ENCODE results near the gene DLL1.

DLL1 gene

GRCh38 chr6:170289180-170289931, 1.5 kb downstream of the DLL1 start:
- Histone ChIP-seq H2AFZ (ENCODE audit: low read length) (no peak overlapping the region), H3K27me3 (ENCODE audit: insufficient read depth, low read length) (peaks cover 4% of the 10 kb centered on the region), H3K4me3 (ENCODE audit: low read depth, low read length, poor library complexity, severe bottlenecking) (peak overlapping the region; percentile 58)

DNA sequence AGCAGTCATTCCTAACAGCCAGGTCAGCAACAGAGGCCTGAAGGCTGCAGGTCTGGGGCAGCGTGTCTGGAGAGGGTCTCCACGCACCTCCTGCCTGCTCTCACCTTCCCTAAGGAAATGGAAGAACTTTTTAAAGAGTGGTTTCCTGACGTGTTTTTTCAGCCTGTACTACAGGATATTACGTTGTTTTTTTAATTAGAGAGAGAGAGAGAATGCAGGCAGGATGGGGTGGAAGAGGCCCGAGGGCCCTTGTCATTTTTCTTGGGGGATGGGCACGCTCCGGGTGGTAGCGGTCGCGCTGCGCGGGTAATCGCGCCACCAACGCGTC, 2.1 kb downstream of the DLL1 start:
- no peak for TF ChIP-seq EZH2 (IDR thresholded peaks at IDR 0.05; ENCODE audit: borderline replicate concordance, low read length)
- TF ChIP-seq, protein P1, sequence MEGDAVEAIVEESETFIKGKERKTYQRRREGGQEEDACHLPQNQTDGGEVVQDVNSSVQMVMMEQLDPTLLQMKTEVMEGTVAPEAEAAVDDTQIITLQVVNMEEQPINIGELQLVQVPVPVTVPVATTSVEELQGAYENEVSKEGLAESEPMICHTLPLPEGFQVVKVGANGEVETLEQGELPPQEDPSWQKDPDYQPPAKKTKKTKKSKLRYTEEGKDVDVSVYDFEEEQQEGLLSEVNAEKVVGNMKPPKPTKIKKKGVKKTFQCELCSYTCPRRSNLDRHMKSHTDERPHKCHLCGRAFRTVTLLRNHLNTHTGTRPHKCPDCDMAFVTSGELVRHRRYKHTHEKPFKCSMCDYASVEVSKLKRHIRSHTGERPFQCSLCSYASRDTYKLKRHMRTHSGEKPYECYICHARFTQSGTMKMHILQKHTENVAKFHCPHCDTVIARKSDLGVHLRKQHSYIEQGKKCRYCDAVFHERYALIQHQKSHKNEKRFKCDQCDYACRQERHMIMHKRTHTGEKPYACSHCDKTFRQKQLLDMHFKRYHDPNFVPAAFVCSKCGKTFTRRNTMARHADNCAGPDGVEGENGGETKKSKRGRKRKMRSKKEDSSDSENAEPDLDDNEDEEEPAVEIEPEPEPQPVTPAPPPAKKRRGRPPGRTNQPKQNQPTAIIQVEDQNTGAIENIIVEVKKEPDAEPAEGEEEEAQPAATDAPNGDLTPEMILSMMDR (IDR thresholded peaks at IDR 0.05; ENCODE audit: low read length): no peak
- no peak overlapping the region for H3K27ac ChIP-seq (ENCODE audit: low read depth, low read length, poor library complexity, severe bottlenecking)
- H3K4me3 ChIP-seq (ENCODE audit: low read depth, low read length, poor library complexity, severe bottlenecking): peak overlapping the region; percentile 58
- H3K9me3 ChIP-seq (ENCODE audit: low read length): no peaks in the 10 kb centered on the region
- no peaks in the 10 kb centered on the region for H3K79me2 ChIP-seq (ENCODE audit: insufficient read depth, low read length)
- H3K27me3 ChIP-seq (ENCODE audit: insufficient read depth, low read length): peaks cover 4% of the 10 kb centered on the region
- H3K36me3 ChIP-seq (ENCODE audit: insufficient read depth, low read length): no peaks in the 10 kb centered on the region
- no peaks in the 10 kb centered on the region for H4K20me1 ChIP-seq (ENCODE audit: insufficient read depth, low read length)
- peaks cover 25% of the 10 kb centered on the region for H3K4me1 ChIP-seq (ENCODE audit: insufficient read depth, low read length, severe bottlenecking)
- H2AFZ ChIP-seq (ENCODE audit: low read length): no peak overlapping the region
- no peak overlapping the region for H3K9ac ChIP-seq (ENCODE audit: low read length)
- no peaks in the 10 kb centered on the region for H3K9me2 ChIP-seq (ENCODE audit: low read depth, low read length)
- peak overlapping the region; percentile 54; the same call in 1 of the 2 replicates for H3K4me2 ChIP-seq (ENCODE audit: low read length)
- H3F3A ChIP-seq (ENCODE audit: insufficient read depth, low read length): no peaks in the 10 kb centered on the region

More at GRCh38 chr6:170289180-170289931, 1.5 kb downstream of the DLL1 start:
- 0 out of 2 replicates have a peak, but pooled peaks cover 3% of the 10 kb centered on the region for H3F3A ChIP-seq (ENCODE audit: insufficient read depth, low read length)
- H4K20me1 ChIP-seq (ENCODE audit: insufficient read depth, low read length): no peaks in the 10 kb centered on the region
- no peaks in the 10 kb centered on the region for H3K9me3 ChIP-seq (ENCODE audit: low read length)
- no peak for TF ChIP-seq EZH2 (IDR thresholded peaks at IDR 0.05; ENCODE audit: borderline replicate concordance, low read length)
- TF ChIP-seq, protein P1 (IDR thresholded peaks at IDR 0.05; ENCODE audit: low read length): no peak
- no peaks in the 10 kb centered on the region for H3K36me3 ChIP-seq (ENCODE audit: insufficient read depth, low read length)
- peaks cover 25% of the 10 kb centered on the region for H3K4me1 ChIP-seq (ENCODE audit: insufficient read depth, low read length, severe bottlenecking)
- no peak overlapping the region; the same call in 1 of the 2 replicates for H3K9ac ChIP-seq (ENCODE audit: low read length)
- H3K9me2 ChIP-seq (ENCODE audit: low read depth, low read length): no peaks in the 10 kb centered on the region
- H3K27ac ChIP-seq (ENCODE audit: low read depth, low read length, poor library complexity, severe bottlenecking): no peak overlapping the region
- H3K4me2 ChIP-seq (ENCODE audit: low read length): peak overlapping the region; percentile 54
- no peaks in the 10 kb centered on the region for H3K79me2 ChIP-seq (ENCODE audit: insufficient read depth, low read length)

DNA sequence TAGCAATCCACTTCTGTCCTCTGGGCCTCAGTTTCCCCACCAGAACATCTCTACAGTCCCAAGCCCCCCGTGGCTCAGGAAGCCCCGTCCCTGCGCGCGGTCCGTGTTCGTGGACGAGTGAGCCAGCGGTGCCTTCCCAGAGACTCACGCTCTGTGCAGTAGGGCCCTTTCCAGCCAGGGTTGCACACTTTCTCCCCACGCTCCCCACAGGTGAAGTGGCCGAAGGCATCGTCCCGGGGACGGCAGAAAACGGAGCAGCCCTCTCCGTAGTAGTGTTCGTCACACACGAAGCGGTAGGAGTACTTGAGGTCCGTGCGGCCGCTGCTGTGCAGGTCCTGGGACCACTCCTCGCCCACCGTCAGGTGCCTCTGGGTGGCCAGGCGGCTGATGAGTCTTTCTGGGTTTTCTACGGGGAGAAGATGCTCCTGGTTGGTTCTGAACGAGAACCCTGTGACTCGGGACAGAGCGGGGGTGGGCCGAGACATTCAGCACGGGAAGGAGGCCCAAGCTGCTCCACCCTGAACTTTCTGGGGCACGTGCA, 2.7 kb downstream of the DLL1 start:
- Histone ChIP-seq H3K27me3 (ENCODE audit: insufficient read depth, low read length) (peaks cover 4% of the 10 kb centered on the region), H3K9me2 (ENCODE audit: low read depth, low read length) (no peaks in the 10 kb centered on the region), H3K79me2 (ENCODE audit: insufficient read depth, low read length) (no peaks in the 10 kb centered on the region), H3F3A (ENCODE audit: insufficient read depth, low read length) (no peaks in the 10 kb centered on the region), H3K4me3 (ENCODE audit: low read depth, low read length, poor library complexity, severe bottlenecking) (no peak overlapping the region), H3K27ac (ENCODE audit: low read depth, low read length, poor library complexity, severe bottlenecking) (no peak overlapping the region), H3K4me2 (ENCODE audit: low read length) (no peak overlapping the region), H3K9ac (ENCODE audit: low read length) (no peak overlapping the region), H3K4me1 (ENCODE audit: insufficient read depth, low read length, severe bottlenecking) (peaks cover 25% of the 10 kb centered on the region), H2AFZ (ENCODE audit: low read length) (no peak overlapping the region), H3K36me3 (ENCODE audit: insufficient read depth, low read length) (no peaks in the 10 kb centered on the region), H4K20me1 (ENCODE audit: insufficient read depth, low read length) (no peaks in the 10 kb centered on the region), H3K9me3 (ENCODE audit: low read length) (no peaks in the 10 kb centered on the region)
- TF ChIP-seq EZH2 (IDR thresholded peaks at IDR 0.05; ENCODE audit: borderline replicate concordance, low read length): no peak
- TF ChIP-seq, protein P1 (IDR thresholded peaks at IDR 0.05; ENCODE audit: low read length): no peak
